ENCODE measurements around the gene RHOT2. TPM values are rescaled to one million over a fixed set of nuclear protein-coding genes. Genes with fewer than 3 reads are reported as not detected.

RHOT2 gene
- total and polyA plus RNA-seq, 9 of the 15 experiments (the other 6 are each of a cell fraction or from before 2014, with no cell fraction given), result 5.0 to 373 (median 112) TPM

DNA sequence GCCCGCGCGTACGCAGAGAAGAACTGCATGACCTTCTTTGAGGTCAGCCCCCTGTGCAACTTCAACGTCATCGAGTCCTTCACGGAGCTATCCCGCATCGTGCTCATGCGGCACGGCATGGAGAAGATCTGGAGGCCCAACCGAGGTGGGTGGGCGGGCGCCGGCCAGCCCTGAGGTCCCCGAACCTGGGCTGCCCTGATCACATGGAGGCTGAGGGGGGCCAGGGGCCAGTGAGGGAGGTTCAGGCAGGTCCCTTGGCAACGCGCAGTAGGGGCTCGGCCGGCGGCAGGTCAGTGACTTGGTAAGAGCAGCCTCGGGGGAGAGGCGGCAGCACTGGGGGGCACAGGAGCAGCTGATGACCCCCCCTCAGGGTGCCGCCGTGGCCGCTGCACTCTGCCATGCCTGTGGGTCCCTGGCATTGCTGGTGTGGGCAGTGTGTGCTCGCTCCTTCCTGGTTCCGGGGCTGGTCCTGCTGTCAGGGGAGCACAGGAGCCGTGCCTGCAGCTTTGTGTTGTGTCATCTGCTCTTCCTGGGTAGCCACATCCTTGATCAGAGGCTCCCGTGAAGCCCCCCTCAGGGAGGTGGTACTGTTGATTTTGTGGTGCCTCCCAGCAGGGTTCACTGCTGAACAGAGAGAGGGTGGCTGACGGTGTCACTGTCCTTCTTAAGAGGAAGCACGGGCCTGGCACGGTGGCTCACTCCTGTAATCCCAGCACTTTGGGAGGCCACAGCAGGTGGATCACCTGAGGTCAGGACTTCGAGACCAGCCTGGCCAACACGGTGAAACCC lies 41.8 kb upstream of the RHOT2 start:
- intact Hi-C loops (cut with micrococcal nuclease), result no loop called here
- BruUV-seq (replicated peaks), result no TSS peak
- no peaks in the 10 kb centered on the region for H3K9me3 ChIP-seq (replicated peaks; ENCODE audit: control insufficient read depth, insufficient read depth, low read depth, low read length)
- H4K20me1 ChIP-seq (replicated peaks; ENCODE audit: control insufficient read depth, insufficient read depth, low read length), result no peaks in the 10 kb centered on the region
- ChIA-PET POLR2A (no interaction called here), CTCF (ENCODE audit: low intra/inter-chr PET ratio) (no interaction called here)
- peak overlapping the region in 1 of 2 experiments; percentile 14; a peak in 2 of 4 replicates for H3K9ac ChIP-seq (ENCODE audit: insufficient read depth in 1 of 2, low read depth in 2 of 2, low read length in 2 of 2)
- no peak overlapping the region for H3K4me2 ChIP-seq (ENCODE audit: insufficient read depth, low read length)
- H3K27me3 ChIP-seq (ENCODE audit: control insufficient read depth in 2 of 2, insufficient read depth in 2 of 2, low read length in 2 of 2), result no peaks in the 10 kb centered on the region
- ATAC-seq (no peak), DNase-seq (ENCODE audit: extremely low read depth in 1 of 4, low spot score in 3 of 4) (no peak), FAIRE-seq (no peak)
- no peak overlapping the region for H2AFZ ChIP-seq (ENCODE audit: low read depth, low read length)
- H3K36me3 ChIP-seq (ENCODE audit: control insufficient read depth, insufficient read depth, low read length), result peaks cover 23% of the 10 kb centered on the region; the same call in 2 of the 3 replicates
- peaks cover 40 to 95% of the 10 kb centered on the region in 2 experiments for H3K4me1 ChIP-seq (replicated peaks in 1 of 2; ENCODE audit: control insufficient read depth in 2 of 2, insufficient read depth in 2 of 2, low read length in 2 of 2)
- H3K9me1 ChIP-seq (ENCODE audit: control insufficient read depth, insufficient read depth, low read length), result no peaks in the 10 kb centered on the region
- peak overlapping the region; percentile 58; the same call in 2 of the 3 replicates for H3K27ac ChIP-seq (ENCODE audit: extremely low read depth, low read depth, low read length)
- in situ Hi-C loops (cut with MboI), result no loop called here
- H3K79me2 ChIP-seq (ENCODE audit: control insufficient read depth, insufficient read depth, low read length), result peaks cover 17% of the 10 kb centered on the region; the same call in 2 of the 3 replicates
- 92% methylated on average over 22 of the region's 35 CpGs for WGBS (ENCODE audit: insufficient coverage, low coverage, missing lambda C conversion rate)
- TF ChIP-seq POLR2H (tag; IDR thresholded peaks at IDR 0.05; ENCODE audit: low read depth), result no peak
- TF ChIP-seq ZKSCAN1 (IDR thresholded peaks at IDR 0.05; ENCODE audit: low read depth, low read length), result 0 out of 2 replicates have a peak, but pooled peaks have one; percentile 38
- no peak for TF ChIP-seq ZNF696 (CRISPR knock-in tag; conservative IDR thresholded peaks at IDR 0.05)
- TF ChIP-seq TSC22D4 (tag; IDR thresholded peaks at IDR 0.05), result no peak
- no peak overlapping the region for H3K4me3 ChIP-seq

Data from K562 (cell line).